Measurements from ENCODE around the gene NAV1.

Gene NAV1

DNA sequence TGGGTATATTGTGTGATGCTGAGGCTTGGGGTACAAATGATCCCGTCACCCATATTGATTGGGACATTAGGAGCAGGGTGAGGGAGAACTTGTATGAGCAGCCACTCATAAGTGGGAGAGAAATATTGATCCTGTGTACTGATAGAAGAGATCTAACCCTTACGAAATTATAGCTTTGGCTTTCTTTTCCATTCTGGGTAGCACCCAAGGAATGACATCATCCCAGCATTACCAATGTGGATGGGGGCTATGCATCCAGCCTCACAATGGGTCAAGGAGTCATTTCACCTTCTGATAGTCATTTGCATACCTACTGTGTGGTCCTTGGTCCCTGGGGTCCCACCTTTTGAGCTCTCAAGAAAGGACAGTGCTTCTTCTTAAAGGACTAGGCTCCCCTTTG, 1.9 kb upstream of the NAV1 start:
- Histone ChIP-seq H3K9me3 (ENCODE audit: control insufficient read depth, insufficient read depth, low read length) (no peaks in the 10 kb centered on the region), H3K27me3 (ENCODE audit: control insufficient read depth, low read length) (peaks cover 57% of the 10 kb centered on the region), H3F3A (ENCODE audit: control insufficient read depth, insufficient read depth) (no peaks in the 10 kb centered on the region; the same call in 1 of the 2 replicates), H3K9me2 (replicated peaks; ENCODE audit: control insufficient read depth, low read length) (no peaks in the 10 kb centered on the region), H3K4me1 (ENCODE audit: control insufficient read depth, low read length) (peaks cover 36% of the 10 kb centered on the region), H3K4me2 (ENCODE audit: low read length) (no peak overlapping the region), H3K79me2 (ENCODE audit: control insufficient read depth, low read length) (no peaks in the 10 kb centered on the region), H4K20me1 (ENCODE audit: control insufficient read depth, insufficient read depth, low read depth, low read length) (peaks cover 3% of the 10 kb centered on the region; the same call in 1 of the 2 replicates), H3K27ac (ENCODE audit: low read depth, low read length) (no peak overlapping the region), H3K4me3 (ENCODE audit: low read length) (no peak overlapping the region), H3K36me3 (ENCODE audit: control insufficient read depth, low read length) (no peaks in the 10 kb centered on the region)
- TF ChIP-seq, protein P1, sequence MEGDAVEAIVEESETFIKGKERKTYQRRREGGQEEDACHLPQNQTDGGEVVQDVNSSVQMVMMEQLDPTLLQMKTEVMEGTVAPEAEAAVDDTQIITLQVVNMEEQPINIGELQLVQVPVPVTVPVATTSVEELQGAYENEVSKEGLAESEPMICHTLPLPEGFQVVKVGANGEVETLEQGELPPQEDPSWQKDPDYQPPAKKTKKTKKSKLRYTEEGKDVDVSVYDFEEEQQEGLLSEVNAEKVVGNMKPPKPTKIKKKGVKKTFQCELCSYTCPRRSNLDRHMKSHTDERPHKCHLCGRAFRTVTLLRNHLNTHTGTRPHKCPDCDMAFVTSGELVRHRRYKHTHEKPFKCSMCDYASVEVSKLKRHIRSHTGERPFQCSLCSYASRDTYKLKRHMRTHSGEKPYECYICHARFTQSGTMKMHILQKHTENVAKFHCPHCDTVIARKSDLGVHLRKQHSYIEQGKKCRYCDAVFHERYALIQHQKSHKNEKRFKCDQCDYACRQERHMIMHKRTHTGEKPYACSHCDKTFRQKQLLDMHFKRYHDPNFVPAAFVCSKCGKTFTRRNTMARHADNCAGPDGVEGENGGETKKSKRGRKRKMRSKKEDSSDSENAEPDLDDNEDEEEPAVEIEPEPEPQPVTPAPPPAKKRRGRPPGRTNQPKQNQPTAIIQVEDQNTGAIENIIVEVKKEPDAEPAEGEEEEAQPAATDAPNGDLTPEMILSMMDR (IDR thresholded peaks at IDR 0.05; ENCODE audit: low read depth, low read length, poor library complexity, severe bottlenecking) = no peak
- no peak for TF ChIP-seq EZH2phosphoT487 (IDR thresholded peaks at IDR 0.05; ENCODE audit: borderline replicate concordance, low read length)

DNA sequence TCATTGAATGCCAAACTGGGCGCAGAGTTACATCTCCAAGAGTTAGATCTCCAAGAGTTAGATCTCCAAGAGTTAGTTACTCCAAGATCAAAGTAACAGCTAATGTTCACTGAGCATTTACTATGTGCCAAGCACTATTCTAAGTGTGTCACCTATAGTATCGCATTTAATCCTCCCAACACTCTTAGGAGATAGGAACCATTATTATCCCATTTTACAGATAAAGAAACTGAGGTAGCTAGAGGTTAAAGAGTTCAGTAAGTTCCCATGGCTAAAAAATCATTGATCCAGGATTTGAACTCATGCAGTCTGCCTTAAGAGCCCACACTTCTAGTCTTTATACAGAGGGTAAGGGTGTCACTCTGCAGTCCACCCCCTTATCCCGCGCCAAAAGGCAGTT, 1.5 kb upstream of the NAV1 start:
- peaks cover 3% of the 10 kb centered on the region; the same call in 1 of the 2 replicates for H4K20me1 ChIP-seq (ENCODE audit: control insufficient read depth, insufficient read depth, low read depth, low read length)
- no peak for TF ChIP-seq EZH2phosphoT487 (IDR thresholded peaks at IDR 0.05; ENCODE audit: borderline replicate concordance, low read length)
- TF ChIP-seq, protein P1 (IDR thresholded peaks at IDR 0.05; ENCODE audit: low read depth, low read length, poor library complexity, severe bottlenecking) = no peak
- no peak overlapping the region for H3K27ac ChIP-seq (ENCODE audit: low read depth, low read length)
- H3K79me2 ChIP-seq (ENCODE audit: control insufficient read depth, low read length) = no peaks in the 10 kb centered on the region
- H3K9me2 ChIP-seq (replicated peaks; ENCODE audit: control insufficient read depth, low read length) = no peaks in the 10 kb centered on the region
- H3K36me3 ChIP-seq (ENCODE audit: control insufficient read depth, low read length) = no peaks in the 10 kb centered on the region
- no peak overlapping the region for H3K4me3 ChIP-seq (ENCODE audit: low read length)
- H3K4me2 ChIP-seq (ENCODE audit: low read length) = no peak overlapping the region
- H3K27me3 ChIP-seq (ENCODE audit: control insufficient read depth, low read length) = peaks cover 57% of the 10 kb centered on the region
- peaks cover 38% of the 10 kb centered on the region for H3K4me1 ChIP-seq (ENCODE audit: control insufficient read depth, low read length)
- H3K9me3 ChIP-seq (ENCODE audit: control insufficient read depth, insufficient read depth, low read length) = no peaks in the 10 kb centered on the region
- no peaks in the 10 kb centered on the region; the same call in 1 of the 2 replicates for H3F3A ChIP-seq (ENCODE audit: control insufficient read depth, insufficient read depth)

DNA sequence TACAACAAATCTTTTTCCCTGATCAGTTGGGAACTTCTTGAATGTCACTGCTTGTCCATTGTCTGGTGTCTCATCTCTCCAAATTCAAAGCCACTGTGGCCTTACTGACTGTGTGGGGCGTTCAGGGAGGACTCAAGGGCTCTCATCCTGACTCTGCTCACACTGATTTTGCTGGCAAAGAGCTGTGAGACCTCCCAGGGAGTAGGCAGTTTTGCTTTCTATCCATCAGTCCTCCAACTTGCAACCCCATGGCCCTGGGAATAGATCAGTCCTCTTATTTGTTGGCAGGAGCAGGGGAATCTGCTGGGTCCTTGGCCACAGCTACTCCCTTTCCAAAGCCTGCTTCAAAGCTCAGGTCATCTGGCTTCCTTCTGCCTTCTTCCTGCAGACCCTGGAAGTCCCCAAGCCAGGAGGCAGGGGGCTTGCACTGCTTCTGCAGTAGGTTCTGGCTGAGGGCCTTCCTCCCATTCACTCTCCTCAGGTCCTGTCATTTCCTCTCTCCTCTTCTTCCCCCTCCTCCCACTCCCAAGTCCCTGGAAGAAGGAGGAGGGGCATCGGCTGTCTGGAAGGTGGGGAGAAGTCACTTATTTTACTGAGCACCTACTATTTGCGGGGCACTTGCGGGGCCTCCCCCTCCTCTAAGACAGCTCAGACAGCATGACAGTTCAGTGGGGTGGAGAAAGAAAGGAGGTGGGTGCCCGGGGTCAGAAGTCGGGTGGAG, 876 bp upstream of the NAV1 start:
- Histone ChIP-seq H3K4me3 (ENCODE audit: low read length) (no peak overlapping the region), H3K4me2 (ENCODE audit: low read length) (no peak overlapping the region; the same call in 1 of the 2 replicates), H3K9me2 (replicated peaks; ENCODE audit: control insufficient read depth, low read length) (no peaks in the 10 kb centered on the region), H3K4me1 (ENCODE audit: control insufficient read depth, low read length) (peaks cover 38% of the 10 kb centered on the region), H3K27me3 (ENCODE audit: control insufficient read depth, low read length) (peaks cover 62% of the 10 kb centered on the region), H3K36me3 (ENCODE audit: control insufficient read depth, low read length) (no peaks in the 10 kb centered on the region), H3K9me3 (ENCODE audit: control insufficient read depth, insufficient read depth, low read length) (no peaks in the 10 kb centered on the region), H3K27ac (ENCODE audit: low read depth, low read length) (no peak overlapping the region), H3K79me2 (ENCODE audit: control insufficient read depth, low read length) (no peaks in the 10 kb centered on the region), H3F3A (ENCODE audit: control insufficient read depth, insufficient read depth) (no peaks in the 10 kb centered on the region; the same call in 1 of the 2 replicates), H4K20me1 (ENCODE audit: control insufficient read depth, insufficient read depth, low read depth, low read length) (peaks cover 3% of the 10 kb centered on the region; the same call in 1 of the 2 replicates)
- no peak for TF ChIP-seq EZH2phosphoT487 (IDR thresholded peaks at IDR 0.05; ENCODE audit: borderline replicate concordance, low read length)
- TF ChIP-seq, protein P1 (IDR thresholded peaks at IDR 0.05; ENCODE audit: low read depth, low read length, poor library complexity, severe bottlenecking) = no peak
